A549 (cell line): Measurements from ENCODE around the gene AMIGO1.

Experiments used
- ATOH8 ChIP-seq: fragments of 250-450 bp; sonication (Bioruptor Pico); IDR thresholded peaks from 2 replicates; pipeline ENCODE4 v1.5.0; 2020; ENCODE audit warnings: low read depth, mild to moderate bottlenecking, moderate library complexity
- CTCF ChIP-seq: fragments of >200 bp; sonication (Bioruptor Twin); formaldehyde crosslinking; IDR thresholded peaks from 3 replicates; pipeline ENCODE4 v1.5.1; 2016
- ESRRA ChIP-seq: fragments of 150-350 bp; IDR thresholded peaks from 2 replicates; pipeline ENCODE4 v1.6.1; 2014; ENCODE audit warnings: mild to moderate bottlenecking, low read length, borderline replicate concordance
- JUN ChIP-seq, 2 experiments: fragments of >200 bp; sonication (Bioruptor Twin); formaldehyde crosslinking; IDR thresholded peaks; 2 replicates in 1 of 2; 3 replicates in 1 of 2; pipeline ENCODE4 v1.6.1; 2016 to 2017
- KDM1A ChIP-seq: fragments of 200-600 bp; sonication (generic); IDR thresholded peaks from 2 replicates; pipeline ENCODE4 v1.6.1; 2016; ENCODE audit warnings: low read depth, mild to moderate bottlenecking
- PBX3 ChIP-seq: IDR thresholded peaks from 2 replicates; pipeline ENCODE4 v1.6.1; 2012
- POLR2A ChIP-seq: IDR thresholded peaks from 2 replicates; pipeline ENCODE4 v1.6.1; 2012; ENCODE audit warnings: mild to moderate bottlenecking, low read length
- RAD21 ChIP-seq, 2 experiments: fragments of >200 bp in 1 of 2; sonication (Bioruptor Twin) in 1 of 2; formaldehyde crosslinking in 1 of 2; IDR thresholded peaks in 1 of 2; conservative IDR thresholded peaks in 1 of 2; 2 replicates in 1 of 2; 3 replicates in 1 of 2; pipeline ENCODE4 v1.6.1; 2012 to 2018; ENCODE audit warnings: inconsistent platforms in 1 of 2
- RARB ChIP-seq: fragments of 250-450 bp; sonication (Bioruptor Pico); IDR thresholded peaks from 2 replicates; pipeline ENCODE4 v1.8.0; 2021; ENCODE audit warnings: mild to moderate bottlenecking, moderate library complexity
- TF ChIP-seq, protein P1 (sequence below): fragments of >200 bp; sonication (Bioruptor Twin); formaldehyde crosslinking; IDR thresholded peaks from 3 replicates; pipeline ENCODE4 v1.6.1; 2016
- TF ChIP-seq, protein P2 (sequence below): fragments of 250-450 bp; sonication (Bioruptor Pico); IDR thresholded peaks from 2 replicates; pipeline ENCODE4 v1.5.0; 2021; ENCODE audit warnings: mild to moderate bottlenecking, moderate library complexity, borderline replicate concordance

GRCh38 chr1:109493227-109493626, 16.3 kb downstream of the AMIGO1 start:
- TF ChIP-seq CTCF (no peak), ESRRA (no peak), KDM1A (no peak), POLR2A (no peak), PBX3 (no peak), ATOH8 (no peak), RAD21 (conservative IDR thresholded peaks at IDR 0.05 in 1 of 2, IDR thresholded peaks at IDR 0.05 in 1 of 2) (no peak), RARB (CRISPR knock-in tag) (no peak), JUN (IDR thresholded peaks at IDR 0.05) (no peak)
- TF ChIP-seq, protein P1, sequence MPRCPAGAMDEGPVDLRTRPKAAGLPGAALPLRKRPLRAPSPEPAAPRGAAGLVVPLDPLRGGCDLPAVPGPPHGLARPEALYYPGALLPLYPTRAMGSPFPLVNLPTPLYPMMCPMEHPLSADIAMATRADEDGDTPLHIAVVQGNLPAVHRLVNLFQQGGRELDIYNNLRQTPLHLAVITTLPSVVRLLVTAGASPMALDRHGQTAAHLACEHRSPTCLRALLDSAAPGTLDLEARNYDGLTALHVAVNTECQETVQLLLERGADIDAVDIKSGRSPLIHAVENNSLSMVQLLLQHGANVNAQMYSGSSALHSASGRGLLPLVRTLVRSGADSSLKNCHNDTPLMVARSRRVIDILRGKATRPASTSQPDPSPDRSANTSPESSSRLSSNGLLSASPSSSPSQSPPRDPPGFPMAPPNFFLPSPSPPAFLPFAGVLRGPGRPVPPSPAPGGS = no peak
- TF ChIP-seq, protein P2, sequence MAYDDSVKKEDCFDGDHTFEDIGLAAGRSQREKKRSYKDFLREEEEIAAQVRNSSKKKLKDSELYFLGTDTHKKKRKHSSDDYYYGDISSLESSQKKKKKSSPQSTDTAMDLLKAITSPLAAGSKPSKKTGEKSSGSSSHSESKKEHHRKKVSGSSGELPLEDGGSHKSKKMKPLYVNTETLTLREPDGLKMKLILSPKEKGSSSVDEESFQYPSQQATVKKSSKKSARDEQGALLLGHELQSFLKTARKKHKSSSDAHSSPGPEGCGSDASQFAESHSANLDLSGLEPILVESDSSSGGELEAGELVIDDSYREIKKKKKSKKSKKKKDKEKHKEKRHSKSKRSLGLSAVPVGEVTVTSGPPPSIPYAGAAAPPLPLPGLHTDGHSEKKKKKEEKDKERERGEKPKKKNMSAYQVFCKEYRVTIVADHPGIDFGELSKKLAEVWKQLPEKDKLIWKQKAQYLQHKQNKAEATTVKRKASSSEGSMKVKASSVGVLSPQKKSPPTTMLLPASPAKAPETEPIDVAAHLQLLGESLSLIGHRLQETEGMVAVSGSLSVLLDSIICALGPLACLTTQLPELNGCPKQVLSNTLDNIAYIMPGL (CRISPR knock-in tag) = no peak
